ENCODE measurements around the gene MEPE. TPM values are rescaled to one million over a fixed set of nuclear protein-coding genes. Genes with fewer than 3 reads are reported as not detected.
"Not testable (repeated sequence)": the region's sequence is repeated elsewhere in the genome, so short reads cannot be mapped to it uniquely, and the experiment has no call there.

Gene MEPE
- polyA plus RNA-seq, 4 donors: not detected

- DNase-seq (ENCODE audit: low read depth in 4 of 4, low spot score in 3 of 4): no peak
Measured at GRCh38 chr4:87882321-87882720, 49.6 kb downstream of the MEPE start.

- no peak for DNase-seq (ENCODE audit: low read depth in 4 of 4, low spot score in 3 of 4)
Measured at GRCh38 chr4:87882861-87883260, 50.1 kb downstream of the MEPE start.

GRCh38 chr4:87884976-87885549 is 52.3 kb downstream of the MEPE start:
- no peak for DNase-seq (ENCODE audit: low read depth in 4 of 4, low spot score in 3 of 4)

GRCh38 chr4:87886083-87886482 is 53.3 kb downstream of the MEPE start:
- DNase-seq (ENCODE audit: low read depth in 4 of 4, low spot score in 3 of 4): no peak

GRCh38 chr4:87890753-87891152 is 58.0 kb downstream of the MEPE start:
- not testable (repeated sequence) for DNase-seq (ENCODE audit: low read depth in 4 of 4, low spot score in 3 of 4)

GRCh38 chr4:87895964-87896621 is 63.3 kb downstream of the MEPE start:
- DNase-seq (ENCODE audit: low read depth in 4 of 4, low spot score in 3 of 4): no peak

Other genes with a start within 250 kb of the MEPE start
- under 1 TPM in 2 of 4 donors, not detected in 2; 0.05 to 0.06 TPM for gene DSPP, start 224.4 kb upstream of the MEPE start, polyA plus RNA-seq (ENCODE audit: insufficient read length in 4 of 4)
- gene DMP1, start 182.7 kb upstream of the MEPE start, polyA plus RNA-seq (ENCODE audit: insufficient read length in 4 of 4): under 1 TPM in 1 of 4 donors, not detected in 3; 0.15 TPM
- gene IBSP, start 33.4 kb upstream of the MEPE start, polyA plus RNA-seq (ENCODE audit: insufficient read length in 4 of 4): under 1 TPM in 1 of 4 donors, not detected in 3; 0.37 TPM
- 100 to 1,000 TPM; 103 to 545 (median 277) TPM for gene SPP1, start 142.7 kb downstream of the MEPE start, polyA plus RNA-seq (ENCODE audit: insufficient read length in 4 of 4)
- gene PKD2, start 174.7 kb downstream of the MEPE start, polyA plus RNA-seq (ENCODE audit: insufficient read length in 4 of 4): 10 to 100 TPM; 68.8 to 76.5 (median 72.0) TPM